NCI-H2196 (cell line): ENCODE data around the gene GRIA3.
"Not testable (repeated sequence)": the region's sequence is repeated elsewhere in the genome, so short reads cannot be mapped to it uniquely, and the experiment has no call there.

Experiments used
- DNase-seq: peaks from one replicate; lab custom pipeline; 2025; ENCODE audit not compliant: unreplicated experiment; lab: John Stamatoyannopoulos, UW

Gene GRIA3

GRCh38 chrX:123449335-123449734, 265.3 kb downstream of the GRIA3 start:
- no peak for DNase-seq

GRCh38 chrX:123450222-123450621, 266.1 kb downstream of the GRIA3 start:
- DNase-seq: no peak

GRCh38 chrX:123454712-123455431, 270.8 kb downstream of the GRIA3 start:
- DNase-seq: no peak

GRCh38 chrX:123455693-123456092, 271.6 kb downstream of the GRIA3 start:
- DNase-seq: no peak

GRCh38 chrX:123464709-123465108, 280.6 kb downstream of the GRIA3 start:
- no peak for DNase-seq

GRCh38 chrX:123468481-123468880, 284.4 kb downstream of the GRIA3 start:
- no peak for DNase-seq

- DNase-seq: no peak
Observed at GRCh38 chrX:123475068-123475724, 291.1 kb downstream of the GRIA3 start.

GRCh38 chrX:123476611-123477219, 292.6 kb downstream of the GRIA3 start:
- DNase-seq: no peak

- DNase-seq: no peak
Observed at GRCh38 chrX:123477673-123478072, 293.6 kb downstream of the GRIA3 start.

GRCh38 chrX:123481913-123482851, 298.1 kb downstream of the GRIA3 start:
- no peak for DNase-seq

GRCh38 chrX:123486297-123486696, 302.2 kb downstream of the GRIA3 start:
- no peak for DNase-seq

- DNase-seq: no peak
Observed at GRCh38 chrX:123487236-123487635, 303.2 kb downstream of the GRIA3 start.

GRCh38 chrX:123487669-123488068, 303.6 kb downstream of the GRIA3 start:
- DNase-seq: no peak

- DNase-seq: no peak
Observed at GRCh38 chrX:123489011-123489410, 304.9 kb downstream of the GRIA3 start.

- DNase-seq: no peak
Observed at GRCh38 chrX:123493857-123494256, 309.8 kb downstream of the GRIA3 start.

- DNase-seq: no peak
Observed at GRCh38 chrX:123499787-123500186, 315.7 kb downstream of the GRIA3 start.

GRCh38 chrX:123504047-123504446, 320.0 kb downstream of the GRIA3 start:
- DNase-seq: no peak

- DNase-seq: no peak
Observed at GRCh38 chrX:123504630-123505270, 320.7 kb downstream of the GRIA3 start.

GRCh38 chrX:123513585-123514278, 329.7 kb downstream of the GRIA3 start:
- no peak for DNase-seq

- DNase-seq: not testable (repeated sequence)
Observed at GRCh38 chrX:123514279-123514640, 330.2 kb downstream of the GRIA3 start.
